HEK293 (cell line): ENCODE measurements around the gene CTSD.

Source experiments
- MYNN ChIP-seq: fragments of 450-650 bp; formaldehyde crosslinking; IDR thresholded peaks from 2 replicates; pipeline ENCODE4 v1.5.1; 2016; ENCODE audit warnings: missing biosample characterization, missing genetic modification characterization, borderline replicate concordance
- PRDM1 ChIP-seq: fragments of 450-650 bp; formaldehyde crosslinking; IDR thresholded peaks from 2 replicates; pipeline ENCODE4; 2016; ENCODE audit warnings: missing biosample characterization, missing genetic modification characterization
- PRDM10 ChIP-seq: fragments of 450-650 bp; formaldehyde crosslinking; IDR thresholded peaks from 2 replicates; pipeline ENCODE4 v1.5.1; 2016; ENCODE audit warnings: missing biosample characterization, missing genetic modification characterization
- REPIN1 ChIP-seq: fragments of 450-650 bp; formaldehyde crosslinking; IDR thresholded peaks from 2 replicates; pipeline ENCODE4 v1.5.1; 2017; ENCODE audit warnings: missing biosample characterization, missing genetic modification characterization, low read depth
- ZNF626 ChIP-seq: fragments of 450-650 bp; sonication (Bioruptor Pico); formaldehyde crosslinking; IDR thresholded peaks from 2 replicates; pipeline ENCODE4 v1.5.1; 2018; ENCODE audit warnings: missing biosample characterization, missing genetic modification characterization, inconsistent platforms
- ZNF660 ChIP-seq: fragments of 450-650 bp; IDR thresholded peaks from 2 replicates; pipeline ENCODE4 v1.5.1; 2018; ENCODE audit warnings: missing biosample characterization, mild to moderate bottlenecking, missing genetic modification characterization
- TF ChIP-seq, protein P1 (sequence below): fragments of 450-650 bp; formaldehyde crosslinking; IDR thresholded peaks from 2 replicates; pipeline ENCODE4 v1.5.1; 2016; ENCODE audit warnings: missing biosample characterization, missing genetic modification characterization

- TF ChIP-seq PRDM10 (tag by site-specific recombination) (no peak), ZNF626 (tag by site-specific recombination) (no peak), MYNN (tag by site-specific recombination) (no peak), ZNF660 (tag by site-specific recombination) (no peak), REPIN1 (no peak), PRDM1 (no peak)
- TF ChIP-seq, protein P1, sequence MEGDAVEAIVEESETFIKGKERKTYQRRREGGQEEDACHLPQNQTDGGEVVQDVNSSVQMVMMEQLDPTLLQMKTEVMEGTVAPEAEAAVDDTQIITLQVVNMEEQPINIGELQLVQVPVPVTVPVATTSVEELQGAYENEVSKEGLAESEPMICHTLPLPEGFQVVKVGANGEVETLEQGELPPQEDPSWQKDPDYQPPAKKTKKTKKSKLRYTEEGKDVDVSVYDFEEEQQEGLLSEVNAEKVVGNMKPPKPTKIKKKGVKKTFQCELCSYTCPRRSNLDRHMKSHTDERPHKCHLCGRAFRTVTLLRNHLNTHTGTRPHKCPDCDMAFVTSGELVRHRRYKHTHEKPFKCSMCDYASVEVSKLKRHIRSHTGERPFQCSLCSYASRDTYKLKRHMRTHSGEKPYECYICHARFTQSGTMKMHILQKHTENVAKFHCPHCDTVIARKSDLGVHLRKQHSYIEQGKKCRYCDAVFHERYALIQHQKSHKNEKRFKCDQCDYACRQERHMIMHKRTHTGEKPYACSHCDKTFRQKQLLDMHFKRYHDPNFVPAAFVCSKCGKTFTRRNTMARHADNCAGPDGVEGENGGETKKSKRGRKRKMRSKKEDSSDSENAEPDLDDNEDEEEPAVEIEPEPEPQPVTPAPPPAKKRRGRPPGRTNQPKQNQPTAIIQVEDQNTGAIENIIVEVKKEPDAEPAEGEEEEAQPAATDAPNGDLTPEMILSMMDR (tag by site-specific recombination) = no peak
Measured at GRCh38 chr11:1732418-1733008, 31.2 kb downstream of the CTSD start.
